ENCODE results near the gene SCNN1A. TPM values are rescaled to one million over a fixed set of nuclear protein-coding genes. Genes with fewer than 3 reads are reported as not detected.

SCNN1A gene
- total RNA-seq, 1 donor from 2014 or later: not detected

DNA sequence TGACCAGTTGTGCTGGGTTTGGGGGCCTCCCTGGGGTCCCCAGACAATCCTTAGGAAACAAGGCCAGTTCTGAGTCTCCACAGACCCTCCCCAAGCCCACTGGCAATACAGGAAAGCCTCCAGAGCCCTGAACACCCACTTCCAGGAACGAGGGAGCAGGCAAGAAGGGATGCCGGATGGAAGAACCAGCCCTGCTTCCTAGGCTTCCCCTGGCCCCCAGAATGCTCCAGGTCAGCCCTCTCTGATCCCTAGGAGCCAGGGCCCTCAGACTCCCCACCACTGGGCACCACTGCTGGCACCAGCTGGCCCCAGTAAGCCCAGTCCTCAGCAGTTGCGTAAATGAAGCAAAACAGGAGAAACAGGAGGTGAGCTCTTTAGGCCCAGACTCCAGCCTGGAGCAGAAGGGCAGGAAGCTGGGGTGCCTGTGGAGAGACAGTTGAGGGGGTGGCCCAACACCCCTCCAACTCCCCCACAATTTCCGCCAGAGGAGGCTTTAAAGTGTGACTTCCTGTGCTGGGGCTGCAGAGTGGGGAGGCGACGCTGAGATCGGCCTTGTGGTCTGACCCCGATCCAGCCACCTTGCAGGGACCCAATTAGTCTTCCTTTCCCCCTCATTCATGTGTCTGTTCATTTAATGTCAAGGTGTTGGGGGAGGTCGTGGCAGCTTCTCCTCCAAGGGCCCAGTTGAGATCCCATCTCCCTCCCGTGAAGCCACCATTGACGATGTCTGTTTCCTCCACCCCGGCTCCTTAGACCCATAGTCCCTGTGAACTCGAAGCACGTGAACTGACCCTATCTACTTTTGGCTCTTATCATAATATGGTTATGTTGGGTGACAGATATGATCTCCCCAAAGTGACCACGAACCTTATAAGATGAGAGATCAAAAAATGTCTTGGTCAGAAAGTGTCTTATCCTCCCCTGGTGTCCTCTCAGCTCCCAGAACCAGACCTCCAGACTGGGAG is 38.2 kb downstream of the SCNN1A start:
- intact Hi-C loops (cut with micrococcal nuclease): loop anchor here (2.0 to 5.0 kb wide), 3 partner anchors 14 to 195 kb away; partner anchors contain the start of gene GAPDH
- H3K36me3 Mint-ChIP-seq (ENCODE audit: low read depth): peaks cover 36% of the 10 kb centered on the region
- H3K27ac Mint-ChIP-seq: no peak overlapping the region
- H3K27me3 Mint-ChIP-seq (ENCODE audit: low read depth): no peaks in the 10 kb centered on the region
- peaks cover 37% of the 10 kb centered on the region for H3K4me1 Mint-ChIP-seq (ENCODE audit: low read depth)
- peak; percentile 48 for DNase-seq (ENCODE audit: low spot score)
- H3K4me3 Mint-ChIP-seq (ENCODE audit: low read depth): no peak overlapping the region
- no peaks in the 10 kb centered on the region for H3K9me3 Mint-ChIP-seq

DNA sequence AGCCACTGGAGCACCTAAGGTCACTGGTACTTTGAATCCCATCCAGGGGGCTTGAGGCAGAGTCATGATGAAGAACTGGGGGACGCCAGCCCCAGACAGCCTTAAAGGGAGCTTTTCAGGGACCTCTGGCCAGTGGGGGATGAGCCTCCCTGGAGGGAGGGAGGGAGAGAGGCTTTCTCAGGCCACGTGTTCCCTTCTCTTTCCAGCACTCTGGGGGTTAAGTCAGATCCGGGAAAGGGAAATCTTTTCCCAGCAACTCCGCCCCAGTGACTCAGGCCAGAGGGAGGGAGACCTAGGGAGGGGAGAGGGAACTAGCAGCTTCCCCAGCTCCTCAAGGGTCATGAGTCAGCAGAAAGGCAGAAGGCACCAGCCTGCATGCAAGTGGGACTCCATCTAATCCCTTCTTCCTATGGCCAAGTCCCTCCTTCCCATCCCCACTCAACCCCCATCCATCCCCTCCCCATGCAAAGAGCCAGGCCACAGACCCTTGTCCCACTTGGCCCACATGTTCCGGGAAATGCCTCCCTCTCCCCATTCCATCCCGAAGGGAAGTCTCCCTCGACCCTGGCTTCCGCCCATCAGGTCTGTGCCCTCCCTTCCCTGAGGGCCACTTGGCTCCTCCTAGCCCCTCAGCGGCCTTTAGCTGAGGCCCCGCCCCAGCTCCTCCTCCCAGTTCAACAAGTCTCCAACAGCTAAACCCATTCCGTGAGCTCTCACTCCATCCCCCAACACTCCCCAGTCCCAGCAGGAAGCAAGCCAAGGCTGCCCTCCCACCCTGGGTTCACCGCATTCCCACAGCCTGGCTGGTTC is 39.1 kb downstream of the SCNN1A start:
- Mint-ChIP-seq H3K27ac (no peak overlapping the region), H3K4me3 (ENCODE audit: low read depth) (no peak overlapping the region), H3K4me1 (ENCODE audit: low read depth) (peaks cover 32% of the 10 kb centered on the region), H3K36me3 (ENCODE audit: low read depth) (peaks cover 40% of the 10 kb centered on the region), H3K9me3 (no peaks in the 10 kb centered on the region), H3K27me3 (ENCODE audit: low read depth) (no peaks in the 10 kb centered on the region)
- intact Hi-C loops (cut with micrococcal nuclease): loop anchor here (2.0 to 5.0 kb wide), 3 partner anchors 13 to 196 kb away; partner anchors contain the start of gene GAPDH
- peak; percentile 42 for DNase-seq (ENCODE audit: low spot score)

DNA sequence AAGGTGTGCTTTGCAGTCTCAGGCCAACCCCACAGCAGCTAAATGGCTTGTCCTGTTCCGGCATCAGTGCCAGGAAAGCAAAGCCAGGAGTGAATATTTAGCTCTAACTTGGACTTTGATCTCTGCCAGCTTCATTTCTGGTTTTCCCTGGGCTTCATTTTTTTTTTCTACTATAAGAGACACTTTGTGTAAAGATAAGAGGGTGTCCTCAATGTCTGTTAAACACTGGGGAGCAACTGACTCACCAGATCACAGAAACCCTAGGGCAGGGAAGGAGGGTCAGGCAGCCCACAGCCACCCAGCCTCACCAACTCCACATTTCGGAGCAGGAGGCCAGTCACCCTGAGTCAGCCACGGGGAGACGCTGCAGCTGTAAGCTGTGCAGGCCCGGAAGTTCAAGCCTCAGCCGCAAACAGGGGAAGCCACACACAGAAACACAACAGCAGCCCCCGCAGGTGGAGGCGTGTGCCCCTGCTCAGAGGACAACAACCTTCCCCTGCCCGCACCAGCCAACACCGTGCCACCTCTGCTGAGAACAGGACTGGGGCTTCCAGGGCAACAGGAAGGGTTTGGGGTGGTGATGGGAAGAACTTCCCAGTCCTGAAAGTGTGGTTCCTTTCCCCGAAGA is 39.8 kb downstream of the SCNN1A start:
- no peak overlapping the region for H3K27ac Mint-ChIP-seq
- H3K4me3 Mint-ChIP-seq (ENCODE audit: low read depth): no peak overlapping the region
- H3K4me1 Mint-ChIP-seq (ENCODE audit: low read depth): peaks cover 32% of the 10 kb centered on the region
- no peaks in the 10 kb centered on the region for H3K9me3 Mint-ChIP-seq
- peaks cover 45% of the 10 kb centered on the region for H3K36me3 Mint-ChIP-seq (ENCODE audit: low read depth)
- DNase-seq (ENCODE audit: low spot score): peak; percentile 76
- no peaks in the 10 kb centered on the region for H3K27me3 Mint-ChIP-seq (ENCODE audit: low read depth)
- intact Hi-C loops (cut with micrococcal nuclease): loop anchor here (2.0 to 5.0 kb wide), 3 partner anchors 13 to 197 kb away; partner anchors contain the start of gene GAPDH

DNA sequence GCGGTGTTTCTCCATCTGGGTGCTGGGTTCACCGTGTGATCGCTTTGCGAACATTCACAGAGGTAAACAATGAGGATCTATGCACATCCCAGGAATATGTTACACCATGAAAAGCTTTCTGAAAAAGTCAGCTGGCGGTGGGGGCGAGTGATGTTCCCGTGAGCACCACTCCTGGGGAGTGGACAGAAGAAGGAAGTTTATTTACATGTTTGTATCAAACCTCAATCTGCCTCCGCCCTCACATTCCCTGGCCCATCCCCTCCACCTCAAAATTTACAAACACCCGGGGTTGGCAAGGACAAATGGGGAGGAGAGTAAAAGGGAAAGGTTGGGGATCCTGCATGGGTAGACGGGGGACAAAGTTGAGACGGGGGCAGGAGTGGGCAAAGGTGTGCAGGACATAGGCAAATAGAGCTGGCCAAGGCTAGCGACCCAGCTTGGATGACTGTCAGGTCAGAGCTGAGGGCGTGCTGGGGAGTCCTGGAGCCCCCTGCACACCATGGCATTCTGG is 40.4 kb downstream of the SCNN1A start:
- Mint-ChIP-seq H3K9me3 (no peaks in the 10 kb centered on the region), H3K27ac (no peak overlapping the region), H3K36me3 (ENCODE audit: low read depth) (peaks cover 51% of the 10 kb centered on the region), H3K27me3 (ENCODE audit: low read depth) (no peaks in the 10 kb centered on the region), H3K4me1 (ENCODE audit: low read depth) (peaks cover 32% of the 10 kb centered on the region), H3K4me3 (ENCODE audit: low read depth) (no peak overlapping the region)
- DNase-seq (ENCODE audit: low spot score): no peak
- intact Hi-C loops (cut with micrococcal nuclease): loop anchor here (5.0 kb wide), 2 partner anchors 92 to 197 kb away; partner anchors contain the start of gene GAPDH

DNA sequence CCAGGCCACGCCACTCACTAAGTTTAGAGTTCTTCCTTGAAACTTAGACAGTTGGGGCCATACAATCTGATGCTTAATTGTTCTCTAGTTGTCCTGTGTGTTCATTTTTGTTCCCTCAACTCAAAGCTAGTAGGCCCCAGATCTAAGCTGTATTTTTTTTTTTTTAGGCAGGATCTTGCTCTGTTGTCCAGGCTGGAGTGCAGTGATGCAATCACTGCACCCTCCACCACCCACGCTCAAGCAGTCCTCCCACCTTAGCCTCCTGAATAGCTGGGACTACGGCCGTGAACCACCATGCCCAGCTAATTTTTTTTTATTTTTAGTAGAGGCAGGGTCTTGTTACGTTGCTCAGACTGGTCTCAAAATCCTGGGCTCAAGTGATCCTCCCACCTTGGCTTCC is 41.0 kb downstream of the SCNN1A start:
- Mint-ChIP-seq H3K9me3 (no peaks in the 10 kb centered on the region), H3K4me1 (ENCODE audit: low read depth) (peaks cover 32% of the 10 kb centered on the region), H3K27me3 (ENCODE audit: low read depth) (no peaks in the 10 kb centered on the region), H3K4me3 (ENCODE audit: low read depth) (no peak overlapping the region), H3K27ac (peak overlapping the region; percentile 43), H3K36me3 (ENCODE audit: low read depth) (peaks cover 55% of the 10 kb centered on the region)
- DNase-seq (ENCODE audit: low spot score): no peak
- intact Hi-C loops (cut with micrococcal nuclease): no loop called here

DNA sequence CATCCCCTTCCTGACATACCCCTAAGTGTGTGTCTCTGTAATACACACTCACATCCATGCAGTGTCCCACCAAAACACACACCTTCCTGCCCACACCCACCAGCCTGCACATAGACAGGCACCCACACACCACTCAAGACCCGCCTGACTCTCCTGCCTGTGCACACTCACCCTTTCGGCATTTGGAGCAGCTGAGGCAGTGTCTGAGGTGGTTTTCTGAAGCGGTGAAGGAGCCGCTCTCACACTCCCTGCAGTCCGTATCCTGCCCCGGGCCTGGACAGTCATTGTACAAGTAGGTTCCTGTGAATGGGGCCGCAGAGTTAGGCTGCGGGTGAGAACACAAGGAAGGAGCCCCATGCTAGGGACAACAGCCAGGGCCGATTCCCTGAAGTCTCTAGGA is 41.8 kb downstream of the SCNN1A start:
- no peak for DNase-seq (ENCODE audit: low spot score)
- no peaks in the 10 kb centered on the region for H3K9me3 Mint-ChIP-seq
- H3K36me3 Mint-ChIP-seq (ENCODE audit: low read depth): peaks cover 57% of the 10 kb centered on the region
- no peak overlapping the region for H3K4me3 Mint-ChIP-seq (ENCODE audit: low read depth)
- H3K27ac Mint-ChIP-seq: peak overlapping the region; percentile 43
- H3K27me3 Mint-ChIP-seq (ENCODE audit: low read depth): no peaks in the 10 kb centered on the region
- intact Hi-C loops (cut with micrococcal nuclease): no loop called here
- H3K4me1 Mint-ChIP-seq (ENCODE audit: low read depth): peaks cover 32% of the 10 kb centered on the region

DNA sequence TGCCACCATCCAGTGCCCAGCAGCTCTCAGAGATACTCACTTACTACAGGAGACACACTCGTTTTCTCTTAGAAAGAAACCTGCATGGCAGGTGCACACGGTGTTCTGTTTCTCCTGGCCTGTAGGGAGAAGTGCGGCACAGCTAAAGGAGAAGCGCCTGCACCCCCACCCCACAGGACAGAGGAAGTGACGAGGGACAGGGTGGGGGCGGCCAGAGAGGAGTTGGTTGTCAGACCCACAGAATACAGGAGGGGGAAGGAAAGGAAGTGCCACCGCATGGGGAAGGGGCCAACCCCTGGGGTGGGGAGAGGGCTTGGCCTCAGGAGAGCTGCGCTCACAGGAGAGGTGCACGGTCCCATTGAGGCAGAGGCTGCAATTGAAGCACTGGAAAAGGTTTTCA is 42.3 kb downstream of the SCNN1A start:
- peak overlapping the region; percentile 84 for H3K27ac Mint-ChIP-seq
- H3K27me3 Mint-ChIP-seq (ENCODE audit: low read depth): no peaks in the 10 kb centered on the region
- DNase-seq (ENCODE audit: low spot score): no peak
- H3K9me3 Mint-ChIP-seq: no peaks in the 10 kb centered on the region
- peaks cover 60% of the 10 kb centered on the region for H3K36me3 Mint-ChIP-seq (ENCODE audit: low read depth)
- no peak overlapping the region for H3K4me3 Mint-ChIP-seq (ENCODE audit: low read depth)
- intact Hi-C loops (cut with micrococcal nuclease): no loop called here
- H3K4me1 Mint-ChIP-seq (ENCODE audit: low read depth): peaks cover 32% of the 10 kb centered on the region

DNA sequence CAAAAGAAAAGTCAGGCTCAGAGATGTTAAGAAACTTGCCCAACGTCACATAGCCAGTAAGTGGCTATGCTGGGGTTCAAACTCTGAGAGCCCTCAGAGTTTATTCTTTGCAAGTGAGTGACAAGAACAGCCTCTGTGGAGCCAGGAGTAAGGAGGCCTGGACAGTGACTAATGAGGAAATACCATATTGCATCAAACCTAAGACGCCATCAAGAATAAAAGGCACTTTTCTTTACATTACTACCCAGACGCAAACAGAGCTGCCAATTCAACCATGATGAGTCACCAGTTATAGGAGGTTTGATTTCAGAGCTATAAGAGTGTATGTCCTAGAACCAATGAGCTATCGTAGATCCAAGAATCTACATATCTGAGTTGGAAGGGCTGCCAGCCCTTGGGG is 42.9 kb downstream of the SCNN1A start:
- H3K9me3 Mint-ChIP-seq: no peaks in the 10 kb centered on the region
- peaks cover 60% of the 10 kb centered on the region for H3K36me3 Mint-ChIP-seq (ENCODE audit: low read depth)
- H3K4me3 Mint-ChIP-seq (ENCODE audit: low read depth): no peak overlapping the region
- H3K27ac Mint-ChIP-seq: peak overlapping the region; percentile 84
- no peak for DNase-seq (ENCODE audit: low spot score)
- H3K27me3 Mint-ChIP-seq (ENCODE audit: low read depth): no peaks in the 10 kb centered on the region
- peaks cover 32% of the 10 kb centered on the region for H3K4me1 Mint-ChIP-seq (ENCODE audit: low read depth)
- intact Hi-C loops (cut with micrococcal nuclease): no loop called here

DNA sequence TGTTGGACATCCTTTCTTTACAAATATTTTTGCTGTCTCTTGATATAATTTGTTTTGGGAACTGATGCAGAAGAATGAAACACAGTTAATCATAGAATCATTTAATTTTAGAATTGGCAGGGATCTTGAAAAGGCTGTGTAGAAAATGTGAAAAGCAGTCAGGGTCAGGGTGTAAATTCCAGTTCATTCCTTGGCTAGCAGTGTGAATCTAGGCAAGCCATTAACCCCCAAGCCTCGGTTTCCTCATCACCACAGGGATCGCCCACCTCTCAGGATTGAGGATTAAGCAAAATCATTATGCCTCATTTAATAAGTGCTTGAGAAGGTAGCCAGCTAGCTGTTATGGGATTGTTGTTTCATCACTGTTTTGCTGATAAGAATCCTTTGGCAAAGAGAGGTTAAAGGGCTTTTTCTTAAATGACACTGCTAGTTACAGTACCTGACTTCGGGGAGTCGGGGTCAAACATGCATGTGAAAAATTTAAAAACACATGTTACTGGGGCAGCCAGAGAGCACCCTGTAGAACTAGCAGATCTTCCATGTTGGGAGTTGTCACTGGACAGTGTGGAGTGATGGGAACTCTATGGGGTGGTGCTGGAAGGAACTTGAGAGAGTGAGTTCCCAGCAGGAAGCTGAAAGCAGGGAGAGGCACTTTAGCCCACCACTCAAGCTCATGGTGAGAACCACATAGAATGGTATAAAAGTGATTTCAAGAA is 44.2 kb downstream of the SCNN1A start:
- H3K4me3 Mint-ChIP-seq (ENCODE audit: low read depth): no peak overlapping the region
- intact Hi-C loops (cut with micrococcal nuclease): no loop called here
- H3K9me3 Mint-ChIP-seq: no peaks in the 10 kb centered on the region
- no peaks in the 10 kb centered on the region for H3K27me3 Mint-ChIP-seq (ENCODE audit: low read depth)
- H3K36me3 Mint-ChIP-seq (ENCODE audit: low read depth): peaks cover 62% of the 10 kb centered on the region
- H3K27ac Mint-ChIP-seq: peak overlapping the region; percentile 24
- no peak for DNase-seq (ENCODE audit: low spot score)
- peaks cover 32% of the 10 kb centered on the region for H3K4me1 Mint-ChIP-seq (ENCODE audit: low read depth)

DNA sequence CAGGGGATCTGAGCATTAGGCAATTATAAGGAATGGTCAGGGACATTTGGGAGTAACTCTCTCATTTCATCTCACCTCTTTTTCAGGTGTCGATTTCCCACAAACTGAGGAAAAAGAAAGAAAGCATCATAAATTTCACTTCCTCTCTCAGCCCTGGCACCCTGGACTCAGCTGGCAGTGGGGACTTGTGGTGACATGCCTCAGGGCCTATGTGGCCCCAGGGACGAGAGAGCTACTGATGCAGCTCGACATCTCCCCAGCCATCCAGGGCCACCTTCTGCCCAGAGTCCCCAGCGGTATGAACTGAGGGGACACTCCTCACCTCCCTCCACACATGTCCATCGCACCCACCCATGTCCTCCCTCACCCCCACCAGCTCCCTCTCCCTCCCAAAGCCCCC is 45.2 kb downstream of the SCNN1A start:
- intact Hi-C loops (cut with micrococcal nuclease): no loop called here
- Mint-ChIP-seq H3K9me3 (no peaks in the 10 kb centered on the region), H3K4me1 (ENCODE audit: low read depth) (peaks cover 24% of the 10 kb centered on the region), H3K27ac (no peak overlapping the region), H3K27me3 (ENCODE audit: low read depth) (no peaks in the 10 kb centered on the region), H3K36me3 (ENCODE audit: low read depth) (peaks cover 58% of the 10 kb centered on the region), H3K4me3 (ENCODE audit: low read depth) (no peak overlapping the region)
- no peak for DNase-seq (ENCODE audit: low spot score)

DNA sequence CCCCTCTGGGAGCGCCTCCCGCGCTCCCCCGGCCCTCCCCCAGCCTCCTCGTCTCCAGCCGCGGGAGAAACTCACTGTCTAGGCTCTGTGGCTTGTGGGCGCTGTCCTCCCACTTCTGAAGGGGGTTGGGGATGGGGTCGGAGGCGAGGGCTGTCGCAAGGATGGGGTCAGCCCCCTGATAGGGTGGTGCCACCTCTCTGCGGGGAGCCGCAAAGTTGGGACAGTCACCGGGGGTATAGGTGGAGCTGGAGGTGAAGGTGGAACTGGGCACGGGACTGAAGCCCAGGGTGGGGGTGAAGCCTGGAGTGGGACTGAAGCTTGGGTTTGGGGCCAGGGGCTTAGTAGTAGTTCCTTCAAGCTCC is 45.7 kb downstream of the SCNN1A start:
- no peaks in the 10 kb centered on the region for H3K9me3 Mint-ChIP-seq
- DNase-seq (ENCODE audit: low spot score): no peak
- H3K27me3 Mint-ChIP-seq (ENCODE audit: low read depth): no peaks in the 10 kb centered on the region
- peaks cover 20% of the 10 kb centered on the region for H3K4me1 Mint-ChIP-seq (ENCODE audit: low read depth)
- H3K27ac Mint-ChIP-seq: no peak overlapping the region
- H3K4me3 Mint-ChIP-seq (ENCODE audit: low read depth): no peak overlapping the region
- intact Hi-C loops (cut with micrococcal nuclease): no loop called here
- peaks cover 53% of the 10 kb centered on the region for H3K36me3 Mint-ChIP-seq (ENCODE audit: low read depth)
